ENCODE measurements around the gene EPB41L2.

EPB41L2 gene

GRCh38 chr6:131062241-131063027 lies 611 bp downstream of the EPB41L2 start:
- intact Hi-C loops (cut with DNase I): loop anchor here (1.0 to 5.0 kb wide), 4 partner anchors 45 to 174 kb away; partner anchors contain the start of gene AKAP7
- DNase-seq: peak in 8 of 10 donors; percentile 20 to 89 (median 36)

DNA sequence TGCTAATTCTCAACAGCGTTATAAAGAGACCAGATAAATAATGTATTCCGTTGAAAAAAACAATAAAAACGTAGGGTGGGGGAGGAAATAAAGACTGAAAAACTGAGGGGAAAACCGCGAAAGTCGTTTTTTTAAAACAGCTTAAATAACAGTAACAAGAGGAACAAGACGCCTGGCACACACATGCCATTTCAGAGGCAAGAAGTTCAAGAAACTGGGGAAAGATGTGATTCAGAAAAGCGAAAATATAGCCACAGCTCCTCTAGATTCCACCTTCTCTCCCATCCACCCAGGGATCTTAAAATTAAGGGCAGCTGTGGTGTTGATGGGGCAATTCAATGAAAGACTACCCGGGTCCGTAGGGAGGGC lies 1.3 kb downstream of the EPB41L2 start:
- no peak for DNase-seq
- intact Hi-C loops (cut with DNase I): loop anchor here (2.0 to 5.0 kb wide), 3 partner anchors 44 to 173 kb away; no protein-coding TSS in a partner anchor

GRCh38 chr6:131061041-131061750 lies 1.8 kb downstream of the EPB41L2 start:
- no peak for DNase-seq
- intact Hi-C loops (cut with DNase I): loop anchor here (5.0 kb wide), 2 partner anchors 44 to 56 kb away; no protein-coding TSS in a partner anchor

DNA sequence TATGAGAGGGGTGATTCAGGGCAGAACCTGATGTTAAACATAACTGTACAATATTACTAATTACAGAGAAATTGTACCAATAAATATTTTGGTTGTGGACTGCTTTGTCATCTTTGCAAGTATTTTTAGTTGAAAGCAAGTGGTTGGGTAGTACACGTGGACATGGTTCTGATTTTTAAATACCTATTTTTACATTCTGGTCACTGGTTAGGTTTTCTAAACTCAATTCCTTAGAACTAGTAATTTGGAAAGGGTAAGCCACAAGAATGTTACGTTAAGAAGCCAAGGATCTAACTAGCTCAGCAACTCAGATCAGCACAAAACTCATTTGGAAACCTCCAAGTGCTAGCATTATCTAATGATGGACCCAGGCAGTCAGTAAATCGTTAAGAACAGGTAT lies 2.7 kb downstream of the EPB41L2 start:
- no peak for DNase-seq
- intact Hi-C loops (cut with DNase I): loop anchor here (5.0 kb wide), 2 partner anchors 43 to 57 kb away; no protein-coding TSS in a partner anchor

DNA sequence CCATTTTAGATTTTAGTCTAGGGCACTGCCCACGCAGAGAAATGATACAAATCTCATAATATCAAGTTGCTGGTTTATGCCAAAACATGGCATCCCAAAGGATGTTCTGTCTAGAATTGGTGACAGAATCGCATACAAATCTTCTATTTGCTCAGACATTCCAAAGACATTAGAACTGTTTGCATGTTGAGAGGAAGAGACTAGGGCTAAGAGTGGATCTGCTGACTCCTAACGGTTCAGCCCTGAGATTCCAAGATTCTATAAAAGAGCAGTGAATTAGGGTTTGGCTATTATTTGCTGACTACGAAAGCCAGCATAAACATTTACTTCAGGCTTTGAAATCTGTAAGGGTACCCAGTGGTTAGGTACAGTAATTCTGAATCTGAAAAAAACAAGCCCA lies 3.6 kb downstream of the EPB41L2 start:
- DNase-seq: no peak
- intact Hi-C loops (cut with DNase I): no loop called here

- intact Hi-C loops (cut with DNase I): no loop called here
- DNase-seq: no peak
Measured at GRCh38 chr6:131058236-131058635, 4.8 kb downstream of the EPB41L2 start.

DNA sequence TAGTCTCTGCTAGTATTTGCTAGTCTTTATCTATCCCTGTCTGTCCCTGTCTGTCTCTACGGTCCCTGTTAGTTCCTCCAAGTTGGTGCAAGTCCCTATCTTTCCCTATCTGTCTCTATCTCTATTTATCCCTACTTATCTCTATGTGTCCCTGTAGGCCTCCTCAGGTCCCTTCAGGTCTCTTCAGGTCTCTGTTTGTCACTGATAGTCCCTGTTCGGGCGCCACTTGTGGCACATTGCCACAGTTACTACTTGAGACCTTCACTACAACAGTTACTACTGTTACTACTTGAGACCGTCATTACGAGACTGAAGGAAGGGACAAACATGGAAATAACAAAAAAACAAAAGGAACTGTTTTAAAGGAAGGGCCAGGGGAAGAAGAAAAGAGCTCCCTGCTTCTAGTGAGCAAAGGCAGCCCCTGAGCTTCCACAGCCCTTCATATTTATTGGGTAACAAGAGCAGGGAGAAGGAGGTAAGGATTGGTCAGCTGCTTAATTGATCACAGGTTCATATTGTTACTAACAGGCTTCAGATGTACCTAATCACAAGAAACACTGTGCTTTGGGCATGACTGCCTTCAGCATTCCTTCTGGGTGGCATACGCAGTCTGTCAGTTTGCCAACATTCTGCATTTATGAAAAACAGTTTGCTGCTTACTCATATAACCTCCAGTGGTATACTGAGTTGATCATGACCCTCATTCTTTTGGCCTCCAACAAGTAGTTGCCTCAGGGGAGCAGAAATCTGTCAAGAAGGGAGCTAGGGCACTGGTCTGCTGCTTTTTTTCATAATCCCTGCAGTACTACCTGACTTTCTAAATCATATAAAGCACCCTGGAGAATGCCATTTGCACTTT lies 8.4 kb downstream of the EPB41L2 start:
- intact Hi-C loops (cut with DNase I): no loop called here

GRCh38 chr6:131053546-131054240 lies 9.4 kb downstream of the EPB41L2 start:
- no peak for DNase-seq
- intact Hi-C loops (cut with DNase I): no loop called here

More for the DNA sequence above, 8.4 kb downstream of the EPB41L2 start:
- DNase-seq: no peak

DNA sequence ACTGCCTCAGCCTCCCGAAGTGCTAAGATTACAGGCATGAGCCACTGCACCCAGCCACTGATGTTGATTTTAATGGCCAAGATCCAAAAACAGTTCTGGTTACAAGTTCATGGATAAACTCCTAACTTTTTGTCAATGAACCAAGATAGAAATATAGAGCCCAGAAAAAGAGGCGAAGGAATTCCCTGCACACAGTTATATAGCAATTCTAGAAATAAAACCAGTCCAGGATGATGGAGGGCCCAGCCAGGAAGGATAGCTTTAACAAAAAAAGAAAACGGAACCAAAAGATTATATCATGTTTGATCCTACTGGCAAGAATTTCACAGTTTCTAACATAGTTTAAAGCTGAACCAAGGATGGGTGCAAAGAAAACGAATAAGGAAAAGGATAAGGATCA lies 10.9 kb downstream of the EPB41L2 start:
- intact Hi-C loops (cut with DNase I): no loop called here
- no peak for DNase-seq

DNA sequence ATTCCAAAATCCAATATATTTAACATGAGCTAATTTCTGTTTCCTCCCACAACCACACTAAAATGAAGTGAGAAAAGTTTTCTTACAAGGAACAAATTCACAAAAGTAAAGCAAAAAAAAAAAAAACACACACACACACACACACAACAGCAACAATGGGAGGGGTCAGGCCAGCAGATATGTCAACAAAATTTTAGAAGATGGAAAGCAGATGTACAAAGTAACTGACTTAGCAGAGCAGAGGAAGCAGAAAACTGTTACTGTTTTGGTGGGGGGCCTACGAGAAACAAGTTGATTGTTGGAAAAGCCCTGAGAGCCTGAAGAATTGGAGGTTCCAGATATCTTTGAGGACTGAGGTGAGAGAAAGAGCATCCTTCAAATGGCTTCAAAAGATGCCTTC lies 11.7 kb downstream of the EPB41L2 start:
- intact Hi-C loops (cut with DNase I): no loop called here
- DNase-seq: no peak

DNA sequence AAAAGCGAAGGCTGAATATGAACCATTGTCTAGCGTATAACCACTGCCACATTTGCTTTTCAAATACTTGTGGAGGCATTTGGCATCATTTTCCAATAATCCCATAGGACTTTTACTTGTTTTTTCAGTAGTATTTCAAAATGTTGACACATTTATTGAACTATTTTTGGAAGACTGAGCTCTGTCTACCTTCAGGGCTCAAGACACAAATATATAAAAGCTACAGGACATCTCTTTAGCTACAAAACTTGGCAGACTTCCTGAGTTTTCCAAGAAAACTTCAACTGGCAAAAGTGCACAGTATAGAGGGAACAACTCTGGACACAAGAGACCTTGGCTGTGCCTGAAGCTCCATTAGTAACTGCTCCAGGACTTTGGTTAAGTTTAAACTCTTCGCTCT lies 13.4 kb downstream of the EPB41L2 start:
- intact Hi-C loops (cut with DNase I): no loop called here
- DNase-seq: no peak

- intact Hi-C loops (cut with DNase I): no loop called here
- no peak for DNase-seq
Measured at GRCh38 chr6:131048933-131049515, 14.0 kb downstream of the EPB41L2 start.

DNA sequence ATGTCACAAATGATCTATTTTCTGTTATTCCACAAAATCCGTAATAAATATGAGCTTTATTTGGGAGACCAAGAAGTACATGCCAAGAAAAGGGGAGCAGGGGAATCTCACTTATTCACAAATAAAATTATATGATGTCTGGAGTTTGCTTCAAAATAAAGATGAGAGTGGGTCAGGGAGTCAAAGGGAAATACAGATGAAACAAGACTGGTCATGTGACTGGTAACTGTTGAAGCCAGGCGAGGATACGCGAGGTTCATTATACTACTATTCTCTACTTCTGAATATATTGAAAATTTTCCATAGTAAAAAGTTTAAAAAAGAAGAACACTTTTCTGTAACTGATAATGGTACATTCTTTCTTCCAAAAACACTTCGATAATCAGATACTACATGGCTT lies 14.6 kb downstream of the EPB41L2 start:
- DNase-seq: no peak

DNA sequence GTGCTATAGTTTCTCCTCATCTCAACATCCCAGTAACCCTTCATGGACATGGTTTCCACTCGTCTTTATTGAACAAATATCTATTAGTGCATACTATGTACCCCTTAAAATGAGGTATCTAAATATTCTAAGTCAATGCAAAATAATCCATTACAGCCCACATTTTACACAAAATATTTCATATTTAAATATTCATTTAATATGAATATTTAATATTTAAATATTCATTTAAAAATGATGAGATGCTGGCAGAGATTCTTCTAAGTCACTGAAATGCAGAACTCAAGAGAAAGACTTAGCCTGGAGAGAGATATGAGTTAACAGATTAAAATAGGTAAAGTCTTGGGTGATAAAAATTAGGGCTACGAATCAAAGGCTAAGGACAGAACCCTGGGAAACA lies 17.9 kb downstream of the EPB41L2 start:
- no peak for DNase-seq
- intact Hi-C loops (cut with DNase I): no loop called here

More for the DNA sequence above, 14.6 kb downstream of the EPB41L2 start:
- intact Hi-C loops (cut with DNase I): no loop called here

DNA sequence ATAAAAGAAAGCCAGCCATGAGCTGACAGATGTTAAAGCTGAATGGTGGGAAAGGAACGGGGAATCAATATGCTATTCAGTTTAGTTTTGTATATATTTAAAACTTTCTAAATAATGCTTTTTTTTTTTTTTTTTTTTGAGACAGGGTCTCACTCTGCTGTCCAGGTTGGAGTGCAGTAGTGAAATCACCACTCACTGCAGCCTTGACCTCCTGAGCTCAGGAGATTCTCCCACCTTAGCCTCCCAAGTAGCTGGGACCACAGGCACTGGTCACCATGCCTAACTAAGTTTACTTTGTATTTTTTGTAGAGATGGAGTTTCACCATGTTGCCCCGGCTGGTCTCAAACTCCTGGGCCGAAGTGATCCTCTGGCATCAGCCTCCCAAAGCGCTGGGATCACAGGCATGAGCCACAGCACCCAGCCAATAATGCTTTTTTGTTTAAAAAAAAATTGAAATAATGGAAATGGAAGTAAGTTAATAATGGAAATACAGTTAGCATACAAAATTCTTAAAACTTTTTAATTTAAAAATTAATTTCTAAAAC lies 19.1 kb downstream of the EPB41L2 start:
- no peak for DNase-seq
- intact Hi-C loops (cut with DNase I): no loop called here

DNA sequence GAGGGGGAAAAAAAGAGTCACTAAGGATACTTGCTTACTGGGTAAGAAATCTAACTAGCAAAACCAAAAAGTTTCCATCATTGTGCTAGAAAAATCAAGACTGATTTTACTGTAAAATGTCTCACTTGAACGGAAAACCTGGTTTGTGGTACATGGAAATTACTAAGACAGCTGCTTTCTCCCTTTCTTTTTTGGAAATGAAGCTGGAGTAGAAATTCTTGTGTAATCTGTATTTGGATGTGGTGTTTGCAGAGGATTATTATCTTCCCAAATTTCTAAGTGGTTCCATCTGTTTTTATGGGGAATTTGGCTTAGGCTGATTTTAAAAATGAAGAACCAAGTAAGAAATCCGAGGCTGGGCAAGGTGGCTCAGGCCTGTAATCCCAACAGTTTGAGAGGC lies 20.4 kb downstream of the EPB41L2 start:
- DNase-seq: no peak
- intact Hi-C loops (cut with DNase I): no loop called here

DNA sequence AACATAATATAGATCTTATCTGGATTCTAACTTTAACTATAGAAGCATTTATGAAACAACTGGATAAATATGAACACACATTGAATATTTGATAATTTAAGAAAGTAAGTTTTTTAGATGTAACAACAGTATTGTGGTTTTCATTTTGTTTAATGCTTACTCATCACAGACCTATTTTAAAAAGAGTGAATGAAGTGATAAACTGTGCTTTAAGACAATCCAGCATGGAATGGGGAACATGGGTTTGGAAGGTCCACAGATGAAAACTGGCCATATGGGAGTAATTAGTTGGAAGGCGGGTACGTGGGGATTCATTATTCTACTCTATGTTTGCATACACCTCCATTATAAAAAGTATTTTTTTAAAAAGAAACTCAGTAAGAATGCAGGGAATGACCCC lies 21.2 kb downstream of the EPB41L2 start:
- DNase-seq: no peak
- intact Hi-C loops (cut with DNase I): no loop called here

- intact Hi-C loops (cut with DNase I): no loop called here
- DNase-seq: no peak
Measured at GRCh38 chr6:131040866-131041265, 22.2 kb downstream of the EPB41L2 start.

GRCh38 chr6:131039345-131039680 lies 23.7 kb downstream of the EPB41L2 start:
- DNase-seq: no peak
- intact Hi-C loops (cut with DNase I): no loop called here
